Peyer's patch (tissue), 4 donors: Measurements from ENCODE around the gene LMO4.

Source experiments
- POLR2A ChIP-seq, 2 donors: fragments of 450-650 bp; IDR thresholded peaks; one replicate each; pipeline ENCODE4 v1.5.1; 2017; ENCODE audit warnings: antibody characterized with exemption in 2 of 2, mild to moderate bottlenecking in 2 of 2, moderate library complexity in 2 of 2
- TF ChIP-seq, protein P1 (sequence below), 6 experiments: fragments of 450-650 bp in 4 of 6; fragments of 200-600 bp in 2 of 6; sonication (generic) in 1 of 6; IDR thresholded peaks; one replicate each; pipeline ENCODE4 v1.5.1; 2017 to 2019; ENCODE audit warnings: antibody characterized with exemption in 6 of 6, mild to moderate bottlenecking in 3 of 6, moderate library complexity in 1 of 6

DNA sequence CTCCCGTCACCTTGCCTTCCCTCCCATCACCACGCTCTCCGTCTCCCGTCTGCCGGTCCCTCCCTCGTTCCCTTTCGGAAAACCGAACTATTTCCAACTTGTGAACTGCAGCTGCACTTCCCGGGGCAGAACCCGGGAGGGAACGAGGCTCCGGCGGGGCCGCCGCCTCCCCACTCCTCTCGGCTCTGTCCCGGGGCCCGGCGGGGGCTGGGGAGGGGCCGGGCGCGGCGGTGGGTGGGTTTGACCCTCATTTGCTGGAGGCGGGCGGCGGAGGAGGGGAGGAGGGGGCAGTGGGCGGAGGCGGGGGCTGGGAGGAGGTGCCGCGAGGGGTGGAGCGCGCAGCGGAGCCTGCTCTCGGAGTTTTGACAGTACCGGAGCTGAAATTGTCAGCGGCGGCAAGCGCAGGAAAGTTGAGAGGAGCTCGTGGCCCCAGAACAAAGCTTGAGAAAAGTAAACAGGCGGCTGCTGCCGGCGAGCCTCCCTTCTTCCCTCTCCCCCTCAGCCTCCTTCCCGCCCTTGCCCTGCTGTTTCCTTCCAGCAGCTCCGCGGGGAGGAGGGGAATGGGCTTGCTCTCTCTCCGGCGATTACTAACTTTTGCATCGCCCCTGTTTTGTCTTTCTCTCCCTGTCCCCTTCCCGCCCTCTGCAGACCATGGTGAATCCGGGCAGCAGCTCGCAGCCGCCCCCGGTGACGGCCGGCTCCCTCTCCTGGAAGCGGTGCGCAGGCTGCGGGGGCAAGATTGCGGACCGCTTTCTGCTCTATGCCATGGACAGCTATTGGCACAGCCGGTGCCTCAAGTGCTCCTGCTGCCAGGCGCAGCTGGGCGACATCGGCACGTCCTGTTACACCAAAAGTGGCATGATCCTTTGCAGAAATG lies 2.9 kb downstream of the LMO4 start:
- TF ChIP-seq, protein P1, sequence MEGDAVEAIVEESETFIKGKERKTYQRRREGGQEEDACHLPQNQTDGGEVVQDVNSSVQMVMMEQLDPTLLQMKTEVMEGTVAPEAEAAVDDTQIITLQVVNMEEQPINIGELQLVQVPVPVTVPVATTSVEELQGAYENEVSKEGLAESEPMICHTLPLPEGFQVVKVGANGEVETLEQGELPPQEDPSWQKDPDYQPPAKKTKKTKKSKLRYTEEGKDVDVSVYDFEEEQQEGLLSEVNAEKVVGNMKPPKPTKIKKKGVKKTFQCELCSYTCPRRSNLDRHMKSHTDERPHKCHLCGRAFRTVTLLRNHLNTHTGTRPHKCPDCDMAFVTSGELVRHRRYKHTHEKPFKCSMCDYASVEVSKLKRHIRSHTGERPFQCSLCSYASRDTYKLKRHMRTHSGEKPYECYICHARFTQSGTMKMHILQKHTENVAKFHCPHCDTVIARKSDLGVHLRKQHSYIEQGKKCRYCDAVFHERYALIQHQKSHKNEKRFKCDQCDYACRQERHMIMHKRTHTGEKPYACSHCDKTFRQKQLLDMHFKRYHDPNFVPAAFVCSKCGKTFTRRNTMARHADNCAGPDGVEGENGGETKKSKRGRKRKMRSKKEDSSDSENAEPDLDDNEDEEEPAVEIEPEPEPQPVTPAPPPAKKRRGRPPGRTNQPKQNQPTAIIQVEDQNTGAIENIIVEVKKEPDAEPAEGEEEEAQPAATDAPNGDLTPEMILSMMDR (IDR thresholded peaks at IDR 0.05) = peak in 2 of 6 experiments; percentile 11 to 22
- peak in 1 of 2 donors; percentile 38 for TF ChIP-seq POLR2A (IDR thresholded peaks at IDR 0.05)
